Ishikawa (cell line): Measurements from ENCODE around the gene MAP4K4.

Experiments used
- CEBPB ChIP-seq: IDR thresholded peaks from 2 replicates; pipeline ENCODE4 v1.6.1; 2012
- CREB1 ChIP-seq: IDR thresholded peaks from 2 replicates; pipeline ENCODE4 v1.6.1; 2012; ENCODE audit warnings: low read depth
- EGR1 ChIP-seq: IDR thresholded peaks from 2 replicates; pipeline ENCODE4 v1.6.1; 2012
- EP300 ChIP-seq: IDR thresholded peaks from 2 replicates; pipeline ENCODE4 v1.6.1; 2012; ENCODE audit warnings: borderline replicate concordance
- FOXM1 ChIP-seq: IDR thresholded peaks from 2 replicates; pipeline ENCODE4 v1.6.1; 2012; ENCODE audit warnings: low read depth, borderline replicate concordance
- NFIC ChIP-seq: IDR thresholded peaks from 2 replicates; pipeline ENCODE4 v1.6.1; 2012
- RAD21 ChIP-seq: IDR thresholded peaks from 2 replicates; pipeline ENCODE4 v1.6.1; 2012; ENCODE audit warnings: low read depth
- TAF1 ChIP-seq: IDR thresholded peaks from 2 replicates; pipeline ENCODE4 v1.6.1; 2012; ENCODE audit warnings: low read depth, mild to moderate bottlenecking
- TEAD4 ChIP-seq: IDR thresholded peaks from 2 replicates; pipeline ENCODE4 v1.6.1; 2012
- YY1 ChIP-seq: IDR thresholded peaks from 2 replicates; pipeline ENCODE4 v1.6.1; 2012; ENCODE audit warnings: low read depth
- ZBTB7A ChIP-seq: IDR thresholded peaks from 2 replicates; pipeline ENCODE4 v1.6.1; 2012; ENCODE audit warnings: low read depth
- TF ChIP-seq, protein P1 (sequence below): IDR thresholded peaks from 2 replicates; pipeline ENCODE4 v1.6.1; 2012; ENCODE audit warnings: low read depth, mild to moderate bottlenecking
- TF ChIP-seq, protein P2 (sequence below): IDR thresholded peaks from 2 replicates; pipeline ENCODE4 v1.6.1; 2012

DNA sequence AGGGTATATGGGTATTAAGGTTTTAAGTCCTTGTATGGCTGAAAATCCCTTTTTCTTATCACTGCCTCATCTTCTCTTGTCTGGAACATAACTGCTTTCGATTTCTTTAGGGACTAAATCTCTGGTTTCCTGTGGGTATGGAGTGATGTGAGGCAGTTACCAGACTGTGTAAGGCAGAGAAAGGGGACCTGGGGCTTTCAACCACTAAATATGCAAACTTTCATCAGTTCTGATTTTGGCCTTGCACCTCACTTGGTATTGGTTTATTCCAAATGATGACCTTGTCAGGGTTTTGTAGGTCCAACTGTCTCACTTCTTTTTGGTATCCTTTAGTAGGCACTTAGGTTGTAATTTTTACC, 9.3 kb downstream of the MAP4K4 start:
- TF ChIP-seq CEBPB = no peak
- TF ChIP-seq, protein P1, sequence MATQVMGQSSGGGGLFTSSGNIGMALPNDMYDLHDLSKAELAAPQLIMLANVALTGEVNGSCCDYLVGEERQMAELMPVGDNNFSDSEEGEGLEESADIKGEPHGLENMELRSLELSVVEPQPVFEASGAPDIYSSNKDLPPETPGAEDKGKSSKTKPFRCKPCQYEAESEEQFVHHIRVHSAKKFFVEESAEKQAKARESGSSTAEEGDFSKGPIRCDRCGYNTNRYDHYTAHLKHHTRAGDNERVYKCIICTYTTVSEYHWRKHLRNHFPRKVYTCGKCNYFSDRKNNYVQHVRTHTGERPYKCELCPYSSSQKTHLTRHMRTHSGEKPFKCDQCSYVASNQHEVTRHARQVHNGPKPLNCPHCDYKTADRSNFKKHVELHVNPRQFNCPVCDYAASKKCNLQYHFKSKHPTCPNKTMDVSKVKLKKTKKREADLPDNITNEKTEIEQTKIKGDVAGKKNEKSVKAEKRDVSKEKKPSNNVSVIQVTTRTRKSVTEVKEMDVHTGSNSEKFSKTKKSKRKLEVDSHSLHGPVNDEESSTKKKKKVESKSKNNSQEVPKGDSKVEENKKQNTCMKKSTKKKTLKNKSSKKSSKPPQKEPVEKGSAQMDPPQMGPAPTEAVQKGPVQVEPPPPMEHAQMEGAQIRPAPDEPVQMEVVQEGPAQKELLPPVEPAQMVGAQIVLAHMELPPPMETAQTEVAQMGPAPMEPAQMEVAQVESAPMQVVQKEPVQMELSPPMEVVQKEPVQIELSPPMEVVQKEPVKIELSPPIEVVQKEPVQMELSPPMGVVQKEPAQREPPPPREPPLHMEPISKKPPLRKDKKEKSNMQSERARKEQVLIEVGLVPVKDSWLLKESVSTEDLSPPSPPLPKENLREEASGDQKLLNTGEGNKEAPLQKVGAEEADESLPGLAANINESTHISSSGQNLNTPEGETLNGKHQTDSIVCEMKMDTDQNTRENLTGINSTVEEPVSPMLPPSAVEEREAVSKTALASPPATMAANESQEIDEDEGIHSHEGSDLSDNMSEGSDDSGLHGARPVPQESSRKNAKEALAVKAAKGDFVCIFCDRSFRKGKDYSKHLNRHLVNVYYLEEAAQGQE = no peak
- no peak for TF ChIP-seq EGR1
- no peak for TF ChIP-seq TAF1
- no peak for TF ChIP-seq RAD21
- no peak for TF ChIP-seq NFIC
- TF ChIP-seq FOXM1 = no peak
- TF ChIP-seq EP300 = no peak
- TF ChIP-seq, protein P2, sequence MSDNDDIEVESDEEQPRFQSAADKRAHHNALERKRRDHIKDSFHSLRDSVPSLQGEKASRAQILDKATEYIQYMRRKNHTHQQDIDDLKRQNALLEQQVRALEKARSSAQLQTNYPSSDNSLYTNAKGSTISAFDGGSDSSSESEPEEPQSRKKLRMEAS = no peak
- TF ChIP-seq YY1 = no peak
- TF ChIP-seq CREB1 = no peak
- no peak for TF ChIP-seq ZBTB7A
- no peak for TF ChIP-seq TEAD4
